Measurements from ENCODE around the gene ASIC4.
A peak's percentile ranks its signal among the peaks of the same experiment; 100 is the strongest.

Gene ASIC4

DNA sequence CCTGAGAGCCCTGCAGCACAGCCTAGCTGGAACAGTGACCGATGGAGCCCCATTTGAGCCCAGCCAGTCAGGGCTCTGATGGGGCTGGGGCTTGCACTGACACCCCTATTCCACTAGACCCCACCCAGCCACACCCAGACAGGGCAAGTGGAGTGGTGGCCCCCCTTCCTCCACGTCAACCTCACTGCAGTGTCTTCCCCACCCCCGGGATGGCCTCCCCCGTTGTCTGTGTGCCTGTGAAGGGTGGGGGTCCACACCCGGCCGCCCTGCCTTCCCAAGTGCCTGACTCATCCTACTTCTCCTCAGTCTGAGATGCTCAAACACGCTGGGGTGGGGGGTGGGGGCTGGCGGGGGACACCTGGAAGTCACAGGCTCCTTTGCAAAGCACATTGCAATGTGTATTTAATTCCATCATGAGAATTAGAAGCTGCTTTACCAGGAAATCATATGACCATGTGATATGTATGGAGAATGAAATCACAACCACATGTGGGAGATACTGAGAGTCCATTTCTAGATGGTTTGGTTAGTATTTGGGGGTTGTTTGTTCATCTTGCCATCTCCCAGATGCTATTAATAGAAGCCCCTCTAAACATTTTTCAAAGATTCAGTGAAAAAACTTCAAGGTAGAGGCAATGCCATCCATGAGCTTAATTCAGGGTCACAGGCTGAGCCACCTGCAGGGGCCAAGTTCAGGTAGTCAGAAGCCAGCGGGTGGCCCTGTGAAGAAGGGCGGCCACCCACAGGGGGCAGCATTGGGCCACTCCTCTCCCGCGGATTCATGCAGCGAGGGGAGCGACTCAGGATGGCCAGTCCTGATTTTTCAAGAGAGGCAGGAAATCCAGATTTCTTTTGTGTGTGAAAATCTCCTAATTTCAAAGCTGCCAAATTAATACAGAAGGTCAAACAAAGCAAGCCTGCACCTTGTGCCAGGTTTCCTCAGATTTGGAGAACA lies 38.3 kb upstream of the ASIC4 start:
- POLR2A ChIA-PET: no interaction called here
- Histone ChIP-seq H3K27ac (ENCODE audit: insufficient read depth in 1 of 2, low read depth in 1 of 2, low read length in 2 of 2, poor library complexity in 1 of 2, severe bottlenecking in 2 of 2) (no peak overlapping the region), H3K4me3 (ENCODE audit: control insufficient read depth in 1 of 7, extremely low read depth in 1 of 7, insufficient read depth in 4 of 7, low read depth in 2 of 7, low read length in 6 of 7) (no peak overlapping the region), H3K36me3 (ENCODE audit: control insufficient read depth in 4 of 4, insufficient read depth in 4 of 4, low read length in 3 of 4) (no peaks in the 10 kb centered on the region), H3K4me1 (ENCODE audit: control extremely low read depth in 1 of 4, control insufficient read depth in 4 of 4, insufficient read depth in 4 of 4, low read length in 3 of 4) (peaks cover 0 to 2% (median 0%) of the 10 kb centered on the region in 4 experiments), H3K9me3 (ENCODE audit: control extremely low read depth in 1 of 5, control insufficient read depth in 4 of 5, insufficient read depth in 2 of 5, low read depth in 1 of 5, low read length in 4 of 5) (no peaks in the 10 kb centered on the region), H3K27me3 (replicated peaks in 2 of 5; ENCODE audit: control insufficient read depth in 4 of 5, insufficient read depth in 5 of 5, low read length in 4 of 5) (peaks cover 0 to 17% (median 6%) of the 10 kb centered on the region in 5 experiments)
- WGBS (ENCODE audit: insufficient coverage): 0% methylated on average over 5 of the region's 14 CpGs
- peak; percentile 41 to 63 (median 59) for DNase-seq
- CTCF ChIA-PET: interaction anchor here (0.6 to 60.5 kb wide), 16 partner anchors 8 to 165 kb away, joined by 3 to 1724 read pairs (median 6); partner anchors contain the start of genes ASIC4, CHPF, GMPPA and TMEM198

DNA sequence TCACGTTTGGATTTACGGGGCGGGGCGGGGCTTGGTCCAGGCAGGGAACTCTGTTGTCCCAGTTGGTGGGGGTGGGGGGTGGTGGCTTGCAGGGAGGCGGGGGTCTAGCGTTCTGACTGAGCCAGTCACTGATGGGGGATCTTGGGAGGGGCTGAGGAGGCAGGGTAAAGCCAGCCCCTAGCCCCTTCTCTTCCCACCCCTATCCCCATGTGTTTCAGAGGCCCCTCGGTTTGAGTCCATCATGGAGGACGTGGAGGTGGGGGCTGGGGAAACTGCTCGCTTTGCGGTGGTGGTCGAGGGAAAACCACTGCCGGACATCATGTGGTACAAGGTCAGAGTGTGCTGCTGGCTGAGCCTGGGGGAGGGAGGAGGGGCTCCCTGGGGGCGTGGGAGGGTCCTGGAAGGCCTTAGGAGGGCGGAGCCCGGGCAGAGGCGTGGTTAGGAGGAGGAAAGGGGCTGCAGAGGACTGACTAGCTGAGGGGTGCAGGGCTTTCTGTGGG lies 37.6 kb upstream of the ASIC4 start:
- Histone ChIP-seq H3K36me3 (ENCODE audit: control insufficient read depth in 4 of 4, insufficient read depth in 4 of 4, low read length in 3 of 4) (no peaks in the 10 kb centered on the region), H3K4me3 (ENCODE audit: control insufficient read depth in 1 of 7, extremely low read depth in 1 of 7, insufficient read depth in 4 of 7, low read depth in 2 of 7, low read length in 6 of 7) (no peak overlapping the region), H3K4me1 (ENCODE audit: control extremely low read depth in 1 of 4, control insufficient read depth in 4 of 4, insufficient read depth in 4 of 4, low read length in 3 of 4) (peaks cover 0 to 2% (median 0%) of the 10 kb centered on the region in 4 experiments), H3K27me3 (replicated peaks in 2 of 5; ENCODE audit: control insufficient read depth in 4 of 5, insufficient read depth in 5 of 5, low read length in 4 of 5) (peaks cover 0 to 25% (median 13%) of the 10 kb centered on the region in 5 experiments), H3K9me3 (ENCODE audit: control extremely low read depth in 1 of 5, control insufficient read depth in 4 of 5, insufficient read depth in 2 of 5, low read depth in 1 of 5, low read length in 4 of 5) (no peaks in the 10 kb centered on the region), H3K27ac (ENCODE audit: insufficient read depth in 1 of 2, low read depth in 1 of 2, low read length in 2 of 2, poor library complexity in 1 of 2, severe bottlenecking in 2 of 2) (no peak overlapping the region)
- ChIA-PET POLR2A (no interaction called here), CTCF (interaction anchor here (1.3 to 60.5 kb wide), 11 partner anchors 9 to 58 kb away, joined by 3 to 1724 read pairs (median 10); partner anchors contain the start of genes ASIC4, CHPF, DES and TMEM198)
- DNase-seq: no peak
- 17% methylated on average over 7 of the region's 16 CpGs for WGBS (ENCODE audit: insufficient coverage)

DNA sequence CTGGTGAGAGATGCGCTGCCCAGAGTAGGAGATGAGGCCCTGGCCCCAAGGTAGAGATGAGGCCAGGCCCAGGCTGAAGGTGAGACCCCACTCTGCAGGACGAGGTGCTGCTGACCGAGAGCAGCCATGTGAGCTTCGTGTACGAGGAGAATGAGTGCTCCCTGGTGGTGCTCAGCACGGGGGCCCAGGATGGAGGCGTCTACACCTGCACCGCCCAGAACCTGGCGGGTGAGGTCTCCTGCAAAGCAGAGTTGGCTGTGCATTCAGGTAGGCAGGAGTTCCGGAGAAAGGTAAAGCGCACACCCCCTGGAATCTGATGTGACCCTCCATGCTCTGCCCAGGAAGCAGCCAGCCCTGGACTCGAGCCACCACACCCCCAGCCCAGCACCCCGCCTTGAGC lies 37.1 kb upstream of the ASIC4 start:
- DNase-seq: no peak
- CTCF ChIA-PET: interaction anchor here (1.2 to 60.5 kb wide), 10 partner anchors 9 to 83 kb away, joined by 3 to 1724 read pairs (median 9); partner anchors contain the start of genes ASIC4, CHPF, DES and TMEM198
- WGBS (ENCODE audit: insufficient coverage): 96% methylated on average over 13 of the region's 13 CpGs
- Histone ChIP-seq H3K4me3 (ENCODE audit: control insufficient read depth in 1 of 7, extremely low read depth in 1 of 7, insufficient read depth in 4 of 7, low read depth in 2 of 7, low read length in 6 of 7) (no peak overlapping the region), H3K36me3 (ENCODE audit: control insufficient read depth in 4 of 4, insufficient read depth in 4 of 4, low read length in 3 of 4) (no peaks in the 10 kb centered on the region), H3K27me3 (replicated peaks in 2 of 5; ENCODE audit: control insufficient read depth in 4 of 5, insufficient read depth in 5 of 5, low read length in 4 of 5) (peaks cover 0 to 29% (median 17%) of the 10 kb centered on the region in 5 experiments), H3K27ac (ENCODE audit: insufficient read depth in 1 of 2, low read depth in 1 of 2, low read length in 2 of 2, poor library complexity in 1 of 2, severe bottlenecking in 2 of 2) (no peak overlapping the region), H3K9me3 (ENCODE audit: control extremely low read depth in 1 of 5, control insufficient read depth in 4 of 5, insufficient read depth in 2 of 5, low read depth in 1 of 5, low read length in 4 of 5) (no peaks in the 10 kb centered on the region), H3K4me1 (ENCODE audit: control extremely low read depth in 1 of 4, control insufficient read depth in 4 of 4, insufficient read depth in 4 of 4, low read length in 3 of 4) (peaks cover 0 to 2% (median 0%) of the 10 kb centered on the region in 4 experiments)
- POLR2A ChIA-PET: no interaction called here

DNA sequence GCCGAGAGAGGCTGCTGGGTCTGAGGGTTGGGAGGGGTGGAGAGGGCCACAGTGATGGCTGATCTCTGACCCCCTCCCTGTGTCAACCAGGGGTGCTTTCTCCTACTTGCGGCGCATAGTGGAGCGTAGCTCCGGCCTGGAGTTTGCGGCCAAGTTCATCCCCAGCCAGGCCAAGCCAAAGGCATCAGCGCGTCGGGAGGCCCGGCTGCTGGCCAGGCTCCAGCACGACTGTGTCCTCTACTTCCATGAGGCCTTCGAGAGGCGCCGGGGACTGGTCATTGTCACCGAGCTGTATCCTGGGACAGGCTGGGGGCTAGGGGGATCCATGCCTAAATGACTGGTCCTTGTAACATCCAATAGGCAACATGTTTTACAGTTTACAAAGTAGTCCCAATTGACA lies 36.5 kb upstream of the ASIC4 start:
- DNase-seq: no peak
- Histone ChIP-seq H3K4me3 (ENCODE audit: control insufficient read depth in 1 of 7, extremely low read depth in 1 of 7, insufficient read depth in 4 of 7, low read depth in 2 of 7, low read length in 6 of 7) (no peak overlapping the region), H3K27me3 (replicated peaks in 2 of 5; ENCODE audit: control insufficient read depth in 4 of 5, insufficient read depth in 5 of 5, low read length in 4 of 5) (peaks cover 0 to 36% (median 24%) of the 10 kb centered on the region in 5 experiments), H3K4me1 (ENCODE audit: control extremely low read depth in 1 of 4, control insufficient read depth in 4 of 4, insufficient read depth in 4 of 4, low read length in 3 of 4) (peaks cover 0 to 2% (median 0%) of the 10 kb centered on the region in 4 experiments), H3K27ac (ENCODE audit: insufficient read depth in 1 of 2, low read depth in 1 of 2, low read length in 2 of 2, poor library complexity in 1 of 2, severe bottlenecking in 2 of 2) (no peak overlapping the region), H3K9me3 (ENCODE audit: control extremely low read depth in 1 of 5, control insufficient read depth in 4 of 5, insufficient read depth in 2 of 5, low read depth in 1 of 5, low read length in 4 of 5) (no peaks in the 10 kb centered on the region), H3K36me3 (ENCODE audit: control insufficient read depth in 4 of 4, insufficient read depth in 4 of 4, low read length in 3 of 4) (no peaks in the 10 kb centered on the region)
- CTCF ChIA-PET: interaction anchor here (1.1 to 60.5 kb wide), 8 partner anchors 10 to 82 kb away, joined by 3 to 1724 read pairs (median 6); partner anchors contain the start of genes ASIC4, CHPF, DES and TMEM198
- 98% methylated on average over 15 of the region's 15 CpGs for WGBS (ENCODE audit: insufficient coverage)
- POLR2A ChIA-PET: no interaction called here

DNA sequence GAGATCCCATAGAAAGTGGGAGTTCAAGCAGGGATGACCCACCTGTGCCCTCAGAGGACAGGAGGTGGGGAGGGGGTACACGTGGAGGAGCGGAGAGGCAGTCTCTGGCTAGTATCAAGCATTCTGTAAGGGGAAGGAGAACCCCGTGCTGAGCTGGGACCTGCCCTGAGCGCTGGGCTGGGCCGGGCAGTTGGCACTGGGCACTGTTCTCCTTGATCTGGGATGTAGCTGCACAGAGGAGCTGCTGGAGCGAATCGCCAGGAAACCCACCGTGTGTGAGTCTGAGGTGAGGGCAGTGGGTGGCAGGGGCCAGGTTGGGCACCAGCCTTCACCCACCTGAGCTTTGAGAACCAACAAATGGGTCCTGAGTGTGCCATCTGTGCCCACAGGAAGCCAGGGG lies 35.4 kb upstream of the ASIC4 start:
- no peak overlapping the region for H3K27ac ChIP-seq (ENCODE audit: insufficient read depth in 1 of 2, low read depth in 1 of 2, low read length in 2 of 2, poor library complexity in 1 of 2, severe bottlenecking in 2 of 2)
- DNase-seq: no peak
- H3K27me3 ChIP-seq (replicated peaks in 2 of 5; ENCODE audit: control insufficient read depth in 4 of 5, insufficient read depth in 5 of 5, low read length in 4 of 5): peaks cover 0 to 47% (median 28%) of the 10 kb centered on the region in 5 experiments
- WGBS (ENCODE audit: insufficient coverage): 95% methylated on average over 5 of the region's 8 CpGs
- CTCF ChIA-PET: interaction anchor here (0.7 to 60.5 kb wide), 5 partner anchors 10 to 46 kb away, joined by 3 to 1724 read pairs (median 5); partner anchors contain the start of genes ASIC4, CHPF and TMEM198
- POLR2A ChIA-PET: no interaction called here
- peaks cover 0 to 7% (median 3%) of the 10 kb centered on the region in 4 experiments for H3K4me1 ChIP-seq (ENCODE audit: control extremely low read depth in 1 of 4, control insufficient read depth in 4 of 4, insufficient read depth in 4 of 4, low read length in 3 of 4)
- H3K36me3 ChIP-seq (ENCODE audit: control insufficient read depth in 4 of 4, insufficient read depth in 4 of 4, low read length in 3 of 4): no peaks in the 10 kb centered on the region
- no peaks in the 10 kb centered on the region for H3K9me3 ChIP-seq (ENCODE audit: control extremely low read depth in 1 of 5, control insufficient read depth in 4 of 5, insufficient read depth in 2 of 5, low read depth in 1 of 5, low read length in 4 of 5)
- no peak overlapping the region for H3K4me3 ChIP-seq (ENCODE audit: control insufficient read depth in 1 of 7, extremely low read depth in 1 of 7, insufficient read depth in 4 of 7, low read depth in 2 of 7, low read length in 6 of 7)

DNA sequence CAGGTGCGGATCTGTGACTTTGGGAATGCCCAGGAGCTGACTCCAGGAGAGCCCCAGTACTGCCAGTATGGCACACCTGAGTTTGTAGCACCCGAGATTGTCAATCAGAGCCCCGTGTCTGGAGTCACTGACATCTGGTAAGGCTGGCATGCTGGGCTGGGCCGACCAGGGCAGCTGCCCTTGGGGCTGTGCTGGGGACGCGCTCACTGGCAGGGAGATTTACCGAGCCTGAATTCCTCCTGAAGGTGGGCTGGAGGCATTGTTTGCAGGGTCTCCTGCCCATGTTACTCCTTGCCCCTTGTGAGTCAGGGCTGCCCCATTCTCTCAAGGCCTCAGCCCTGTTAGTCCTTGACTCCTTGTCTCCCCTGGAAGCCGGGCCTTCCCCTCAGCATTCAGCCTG lies 34.3 kb upstream of the ASIC4 start:
- Histone ChIP-seq H3K27me3 (replicated peaks in 2 of 5; ENCODE audit: control insufficient read depth in 4 of 5, insufficient read depth in 5 of 5, low read length in 4 of 5) (peaks cover 0 to 58% (median 26%) of the 10 kb centered on the region in 5 experiments), H3K9me3 (ENCODE audit: control extremely low read depth in 1 of 5, control insufficient read depth in 4 of 5, insufficient read depth in 2 of 5, low read depth in 1 of 5, low read length in 4 of 5) (no peaks in the 10 kb centered on the region), H3K27ac (ENCODE audit: insufficient read depth in 1 of 2, low read depth in 1 of 2, low read length in 2 of 2, poor library complexity in 1 of 2, severe bottlenecking in 2 of 2) (no peak overlapping the region), H3K36me3 (ENCODE audit: control insufficient read depth in 4 of 4, insufficient read depth in 4 of 4, low read length in 3 of 4) (no peaks in the 10 kb centered on the region), H3K4me1 (ENCODE audit: control extremely low read depth in 1 of 4, control insufficient read depth in 4 of 4, insufficient read depth in 4 of 4, low read length in 3 of 4) (peaks cover 0 to 18% (median 12%) of the 10 kb centered on the region in 4 experiments), H3K4me3 (ENCODE audit: control insufficient read depth in 1 of 7, extremely low read depth in 1 of 7, insufficient read depth in 4 of 7, low read depth in 2 of 7, low read length in 6 of 7) (no peak overlapping the region)
- WGBS (ENCODE audit: insufficient coverage): 90% methylated on average over 7 of the region's 8 CpGs
- CTCF ChIA-PET: interaction anchor here (0.6 to 60.5 kb wide), 4 partner anchors 15 to 44 kb away, joined by 3 to 1724 read pairs (median 42); partner anchors contain the start of genes ASIC4, CHPF and TMEM198
- DNase-seq: no peak
- POLR2A ChIA-PET: no interaction called here
